WTC11 (cell line): ENCODE results near the gene PRTN3. TPM values are rescaled to one million over a fixed set of nuclear protein-coding genes. Genes with fewer than 3 reads are reported as not detected.

ENCODE experiments used
- ARID4B ChIP-seq: sonication (generic); formaldehyde crosslinking; IDR thresholded peaks from 2 replicates; pipeline ENCODE4 v1.8.0; 2023; ENCODE audit warnings: missing genetic modification reagents, mild to moderate bottlenecking, borderline replicate concordance
- CREB1 ChIP-seq: sonication (generic); formaldehyde crosslinking; IDR thresholded peaks from 2 replicates; pipeline ENCODE4 v1.8.0; 2023; ENCODE audit warnings: mild to moderate bottlenecking, missing genetic modification reagents
- E2F4 ChIP-seq: sonication (generic); formaldehyde crosslinking; IDR thresholded peaks from 2 replicates; pipeline ENCODE4 v1.8.1; 2022; ENCODE audit warnings: low read depth, mild to moderate bottlenecking, moderate library complexity, missing genetic modification reagents, borderline replicate concordance
- ELF4 ChIP-seq: sonication (generic); formaldehyde crosslinking; IDR thresholded peaks from 2 replicates; pipeline ENCODE4 v1.8.1; 2022; ENCODE audit warnings: low read depth, mild to moderate bottlenecking, moderate library complexity, missing genetic modification reagents
- ERG ChIP-seq: fragments of 250-450 bp; sonication (Bioruptor Pico); IDR thresholded peaks from 2 replicates; pipeline ENCODE4 v1.8.0; 2021; ENCODE audit warnings: mild to moderate bottlenecking
- ESRRA ChIP-seq: sonication (generic); formaldehyde crosslinking; IDR thresholded peaks from 2 replicates; pipeline ENCODE4 v1.8.1; 2022; ENCODE audit warnings: mild to moderate bottlenecking, missing genetic modification reagents, borderline replicate concordance
- FOXJ3 ChIP-seq: sonication (generic); formaldehyde crosslinking; IDR thresholded peaks from 2 replicates; pipeline ENCODE4 v1.9.0; 2021; ENCODE audit warnings: missing genetic modification reagents, mild to moderate bottlenecking, borderline replicate concordance
- FOXK1 ChIP-seq: sonication (generic); formaldehyde crosslinking; IDR thresholded peaks from 2 replicates; pipeline ENCODE4 v1.8.0; 2022; ENCODE audit warnings: mild to moderate bottlenecking, moderate library complexity, missing genetic modification reagents
- IRF2 ChIP-seq: sonication (generic); formaldehyde crosslinking; IDR thresholded peaks from 2 replicates; pipeline ENCODE4 v1.8.0; 2022; ENCODE audit warnings: low read depth, missing genetic modification reagents, borderline replicate concordance
- JUN ChIP-seq: sonication (generic); formaldehyde crosslinking; IDR thresholded peaks from 2 replicates; pipeline ENCODE4 v1.8.0; 2023; ENCODE audit warnings: mild to moderate bottlenecking, missing genetic modification reagents
- KAT7 ChIP-seq: sonication (generic); formaldehyde crosslinking; IDR thresholded peaks from 2 replicates; pipeline ENCODE4 v1.8.1; 2023; ENCODE audit warnings: missing genetic modification reagents, mild to moderate bottlenecking, borderline replicate concordance
- MLX ChIP-seq: sonication (generic); formaldehyde crosslinking; IDR thresholded peaks from 2 replicates; pipeline ENCODE4 v1.8.1; 2023; ENCODE audit warnings: mild to moderate bottlenecking, missing genetic modification reagents, moderate library complexity
- MXD4 ChIP-seq: fragments of 250-450 bp; sonication (Bioruptor Pico); IDR thresholded peaks from 2 replicates; pipeline ENCODE4 v1.8.0; 2021; ENCODE audit warnings: mild to moderate bottlenecking, moderate library complexity, borderline replicate concordance
- NR2C2 ChIP-seq: sonication (generic); formaldehyde crosslinking; IDR thresholded peaks from 2 replicates; pipeline ENCODE4 v1.8.0; 2022; ENCODE audit warnings: mild to moderate bottlenecking, missing genetic modification reagents
- PRRX2 ChIP-seq: fragments of 250-450 bp; sonication (Bioruptor Pico); IDR thresholded peaks from 2 replicates; pipeline ENCODE4 v1.8.0; 2021; ENCODE audit warnings: mild to moderate bottlenecking
- RELA ChIP-seq: sonication (generic); formaldehyde crosslinking; IDR thresholded peaks from 2 replicates; pipeline ENCODE4 v1.8.1; 2022; ENCODE audit warnings: missing genetic modification reagents, mild to moderate bottlenecking, borderline replicate concordance
- SP1 ChIP-seq: sonication (generic); formaldehyde crosslinking; conservative IDR thresholded peaks from 2 replicates; pipeline ENCODE4 v1.8.1; 2022; ENCODE audit warnings: missing genetic modification reagents
- STAT6 ChIP-seq: sonication (generic); formaldehyde crosslinking; conservative IDR thresholded peaks from 2 replicates; pipeline ENCODE4 v1.8.1; 2023; ENCODE audit warnings: mild to moderate bottlenecking, low read depth, missing genetic modification reagents, moderate library complexity
- USF1 ChIP-seq: sonication (generic); formaldehyde crosslinking; IDR thresholded peaks from 2 replicates; pipeline ENCODE4 v1.8.0; 2022; ENCODE audit warnings: mild to moderate bottlenecking, missing genetic modification reagents
- USF2 ChIP-seq: sonication (generic); formaldehyde crosslinking; IDR thresholded peaks from 2 replicates; pipeline ENCODE4 v1.8.1; 2023; ENCODE audit warnings: mild to moderate bottlenecking, missing genetic modification reagents, moderate library complexity
- total RNA-seq: library from RNA; stranded (reverse); gene quantifications from 3 replicates; pipeline ENCODE4 v1.2.3, GENCODE V29; 2021

Gene PRTN3
- total RNA-seq, 1 experiment from 2014 or later: 0.61 TPM

GRCh38 chr19:862581-863314 is 21.9 kb downstream of the PRTN3 start (continued):
- TF ChIP-seq ARID4B (CRISPR knock-in tag): no peak
- TF ChIP-seq ESRRA: no peak
- peak; percentile 73 for TF ChIP-seq USF1 (CRISPR knock-in tag)
- TF ChIP-seq KAT7: no peak
- TF ChIP-seq RELA (CRISPR knock-in tag): no peak
- TF ChIP-seq ERG (CRISPR knock-in tag): no peak
- no peak for TF ChIP-seq E2F4 (CRISPR knock-in tag)
- 0 out of 2 replicates have a peak, but pooled peaks have one; percentile 26 for TF ChIP-seq FOXJ3 (CRISPR knock-in tag)
- TF ChIP-seq USF2 (CRISPR knock-in tag): peak; percentile 80
- no peak for TF ChIP-seq MXD4 (CRISPR knock-in tag)
- TF ChIP-seq NR2C2 (CRISPR knock-in tag): no peak
- no peak for TF ChIP-seq FOXK1
- no peak for TF ChIP-seq ELF4 (CRISPR knock-in tag)
- TF ChIP-seq MLX (CRISPR knock-in tag): no peak
- TF ChIP-seq PRRX2 (CRISPR knock-in tag): no peak
- no peak for TF ChIP-seq CREB1
- TF ChIP-seq SP1 (CRISPR knock-in tag): peak; percentile 77
- TF ChIP-seq STAT6 (CRISPR knock-in tag): no peak
- no peak for TF ChIP-seq IRF2 (CRISPR knock-in tag)
- no peak for TF ChIP-seq JUN (CRISPR knock-in tag)
